Measurements from ENCODE around the gene MCEE. TPM values are rescaled to one million over a fixed set of nuclear protein-coding genes. Genes with fewer than 3 reads are reported as not detected.
"Not testable (repeated sequence)": the region's sequence is repeated elsewhere in the genome, so short reads cannot be mapped to it uniquely, and the experiment has no call there.

The MCEE gene
- polyA plus RNA-seq, 4 donors: 22.3 to 25.5 (median 22.7) TPM

- not testable (repeated sequence) for DNase-seq (ENCODE audit: low read depth in 4 of 4, low spot score in 3 of 4)
Measured at GRCh38 chr2:71083752-71084312, 46.2 kb downstream of the MCEE start.

GRCh38 chr2:71083297-71083696 is 46.7 kb downstream of the MCEE start:
- not testable (repeated sequence) for DNase-seq (ENCODE audit: low read depth in 4 of 4, low spot score in 3 of 4)

GRCh38 chr2:71082402-71083252 is 47.4 kb downstream of the MCEE start:
- DNase-seq (ENCODE audit: low read depth in 4 of 4, low spot score in 3 of 4): no peak

GRCh38 chr2:71078624-71079023 is 51.4 kb downstream of the MCEE start:
- no peak for DNase-seq (ENCODE audit: low read depth in 4 of 4, low spot score in 3 of 4)

GRCh38 chr2:71074893-71075395 is 55.1 kb downstream of the MCEE start:
- no peak for DNase-seq (ENCODE audit: low read depth in 4 of 4, low spot score in 3 of 4)

GRCh38 chr2:71073475-71073874 is 56.6 kb downstream of the MCEE start:
- no peak for DNase-seq (ENCODE audit: low read depth in 4 of 4, low spot score in 3 of 4)

- no peak for DNase-seq (ENCODE audit: low read depth in 4 of 4, low spot score in 3 of 4)
Measured at GRCh38 chr2:71072492-71072891, 57.5 kb downstream of the MCEE start.

GRCh38 chr2:71071681-71072398 is 58.2 kb downstream of the MCEE start:
- DNase-seq (ENCODE audit: low read depth in 4 of 4, low spot score in 3 of 4): no peak

GRCh38 chr2:71070294-71071093 is 59.5 kb downstream of the MCEE start:
- DNase-seq (ENCODE audit: low read depth in 4 of 4, low spot score in 3 of 4): no peak

GRCh38 chr2:71069376-71069775 is 60.7 kb downstream of the MCEE start:
- DNase-seq (ENCODE audit: low read depth in 4 of 4, low spot score in 3 of 4): no peak

- DNase-seq (ENCODE audit: low read depth in 4 of 4, low spot score in 3 of 4): peak; percentile 89 to 96 (median 90)
Measured at GRCh38 chr2:71068218-71069035, 61.6 kb downstream of the MCEE start, which contains the start of gene NAGK. Gene NAGK (plus strand): TSS chr2:71068648. CDS start chr2:71068684, 36 bp downstream.

- no peak for DNase-seq (ENCODE audit: low read depth in 4 of 4, low spot score in 3 of 4)
Measured at GRCh38 chr2:71067567-71068217, 62.3 kb downstream of the MCEE start.

- DNase-seq (ENCODE audit: low read depth in 4 of 4, low spot score in 3 of 4): no peak
Measured at GRCh38 chr2:71066856-71067255, 63.2 kb downstream of the MCEE start.

GRCh38 chr2:71064754-71065621 is 65.0 kb downstream of the MCEE start:
- no peak for DNase-seq (ENCODE audit: low read depth in 4 of 4, low spot score in 3 of 4)

GRCh38 chr2:71064110-71064611 is 65.9 kb downstream of the MCEE start:
- no peak for DNase-seq (ENCODE audit: low read depth in 4 of 4, low spot score in 3 of 4)

GRCh38 chr2:71063216-71063615 is 66.8 kb downstream of the MCEE start:
- DNase-seq (ENCODE audit: low read depth in 4 of 4, low spot score in 3 of 4): no peak

GRCh38 chr2:71060871-71061270 is 69.2 kb downstream of the MCEE start:
- DNase-seq (ENCODE audit: low read depth in 4 of 4, low spot score in 3 of 4): no peak

GRCh38 chr2:71060211-71060610 is 69.8 kb downstream of the MCEE start:
- no peak for DNase-seq (ENCODE audit: low read depth in 4 of 4, low spot score in 3 of 4)

All from left renal pelvis (tissue), 4 donors.